IMR-90 (cell line): ENCODE measurements around the gene HCFC1R1. TPM values are rescaled to one million over a fixed set of nuclear protein-coding genes. Genes with fewer than 3 reads are reported as not detected.

Source experiments
- ATAC-seq: fragments of 200-7000 bp; cut with Tn5 transposase; 2 replicates; pipeline ENCODE4 v1.9.1; 2020; ENCODE audit warnings: low read depth, mild to moderate bottlenecking, moderate library complexity
- BruUV-seq: library from RNA; stranded (reverse); fragments of 400-500 nt; replicated peaks from 2 replicates; lab custom pipeline; 2021; lab: Mats Ljungman, UMichigan
- CTCF ChIA-PET: fragments of 300-600 bp; formaldehyde crosslinking; extraction: SDS; loops from one replicate; lab custom pipeline; 2021; ENCODE audit warnings: antibody characterized with exemption; lab: Yijun Ruan, JAX
- POLR2A ChIA-PET: fragments of 300-600 bp; sonication (Branson Sonifier 250); formaldehyde crosslinking; loops from one replicate; lab custom pipeline; 2022; ENCODE audit warnings: antibody characterized with exemption; ENCODE audit not compliant: unreplicated experiment; lab: Charles Lee
- DNase-seq: peaks from one replicate; pipeline ENCODE4 v3.0.0; 2013
- H2AFZ ChIP-seq: replicated peaks from 2 replicates; pipeline ENCODE3; 2013; ENCODE audit warnings: low read length, mild to moderate bottlenecking; ENCODE audit not compliant: poor library complexity
- H2AK5ac ChIP-seq: 2 replicates; pipeline ENCODE4 v1.6.1; 2013; ENCODE audit warnings: low read depth, low read length, inconsistent platforms
- H2AK9ac ChIP-seq: replicated peaks from 2 replicates; pipeline ENCODE3; 2013; ENCODE audit warnings: mild to moderate bottlenecking, low read depth, low read length, moderate library complexity; ENCODE audit not compliant: poor library complexity
- H2BK120ac ChIP-seq: 2 replicates; pipeline ENCODE4 v1.6.1; 2013; ENCODE audit warnings: low read depth, low read length, inconsistent platforms
- H2BK15ac ChIP-seq: 3 replicates; pipeline ENCODE4 v1.6.1; 2013; ENCODE audit warnings: low read depth, low read length, inconsistent platforms
- H2BK20ac ChIP-seq: 2 replicates; pipeline ENCODE4 v1.6.1; 2013; ENCODE audit warnings: low read depth, mild to moderate bottlenecking, inconsistent platforms, low read length, moderate library complexity
- H2BK5ac ChIP-seq: 2 replicates; pipeline ENCODE4 v1.6.1; 2013; ENCODE audit warnings: mild to moderate bottlenecking, low read depth, low read length, inconsistent platforms; ENCODE audit not compliant: poor library complexity, severe bottlenecking
- H3K14ac ChIP-seq: replicated peaks from 2 replicates; pipeline ENCODE4 v1.6.1; 2013; ENCODE audit warnings: low read depth, low read length, inconsistent platforms
- H3K18ac ChIP-seq: 2 replicates; pipeline ENCODE4 v1.6.1; 2013; ENCODE audit warnings: low read depth, low read length, control low read depth
- H3K23ac ChIP-seq: 2 replicates; pipeline ENCODE4 v1.6.1; 2013; ENCODE audit warnings: low read depth, low read length, inconsistent platforms
- H3K27ac ChIP-seq: 2 replicates; pipeline ENCODE4 v1.5.1; 2013; ENCODE audit warnings: mild to moderate bottlenecking, control low read depth, low read length; ENCODE audit not compliant: insufficient read depth
- H3K27me3 ChIP-seq: 2 replicates; pipeline ENCODE4 v1.6.1; 2013; ENCODE audit warnings: low read length; ENCODE audit not compliant: control insufficient read depth, insufficient read depth
- H3K36me3 ChIP-seq: 2 replicates; pipeline ENCODE4 v1.6.1; 2013; ENCODE audit warnings: low read length, mixed read lengths; ENCODE audit not compliant: control insufficient read depth, insufficient read depth
- H3K4ac ChIP-seq: 2 replicates; pipeline ENCODE4 v1.6.1; 2013; ENCODE audit warnings: low read depth, low read length, inconsistent platforms
- H3K4me1 ChIP-seq: 2 replicates; pipeline ENCODE4 v1.6.1; 2013; ENCODE audit warnings: low read length, mixed read lengths; ENCODE audit not compliant: control insufficient read depth, insufficient read depth
- H3K4me2 ChIP-seq: 2 replicates; pipeline ENCODE4 v1.6.1; 2013; ENCODE audit warnings: low read depth, mild to moderate bottlenecking, control low read depth, low read length, moderate library complexity
- H3K4me3 ChIP-seq: 2 replicates; pipeline ENCODE4 v1.5.1; 2013; ENCODE audit warnings: low read depth, mild to moderate bottlenecking, control low read depth, low read length, moderate library complexity; ENCODE audit not compliant: insufficient read depth
- H3K56ac ChIP-seq: 2 replicates; pipeline ENCODE4 v1.6.1; 2013; ENCODE audit warnings: low read length, inconsistent platforms; ENCODE audit not compliant: insufficient read depth; ENCODE audit errors: extremely low read depth
- H3K79me1 ChIP-seq, 2 experiments: 2 replicates each; pipeline ENCODE4 v1.6.1; 2013; ENCODE audit warnings: low read length in 2 of 2, inconsistent platforms in 1 of 2, low read depth in 1 of 2
- H3K9ac ChIP-seq: 2 replicates; pipeline ENCODE4 v1.6.1; 2013; ENCODE audit warnings: low read depth, low read length, control low read depth
- H3K9me1 ChIP-seq: 2 replicates; pipeline ENCODE4 v1.6.1; 2013; ENCODE audit warnings: low read length, inconsistent platforms; ENCODE audit not compliant: insufficient read depth
- H3K9me3 ChIP-seq: 2 replicates; pipeline ENCODE4 v1.6.1; 2013; ENCODE audit warnings: low read length; ENCODE audit not compliant: control insufficient read depth, insufficient read depth
- H4K20me1 ChIP-seq: 2 replicates; pipeline ENCODE4 v1.6.1; 2013; ENCODE audit warnings: low read length, inconsistent platforms; ENCODE audit not compliant: insufficient read depth
- H4K5ac ChIP-seq: 2 replicates; pipeline ENCODE4 v1.6.1; 2013; ENCODE audit warnings: mild to moderate bottlenecking, low read depth, low read length, control low read depth
- H4K8ac ChIP-seq, 2 experiments: 2 replicates each; pipeline ENCODE4 v1.6.1; 2013; ENCODE audit warnings: low read depth in 2 of 2, low read length in 2 of 2, control low read depth in 1 of 2, inconsistent platforms in 1 of 2
- H4K91ac ChIP-seq: 2 replicates; pipeline ENCODE4 v1.6.1; 2013; ENCODE audit warnings: low read depth, low read length, inconsistent platforms; ENCODE audit not compliant: insufficient read depth
- CHD1 ChIP-seq: IDR thresholded peaks from 2 replicates; pipeline ENCODE4 v1.6.1; 2012; ENCODE audit warnings: low read depth, low read length, improper control_type of control experiment
- CTCF ChIP-seq: conservative IDR thresholded peaks from 2 replicates; pipeline ENCODE4 v1.5.1; 2012; ENCODE audit warnings: mild to moderate bottlenecking, low read depth, low read length, improper control_type of control experiment
- POLR2A ChIP-seq: IDR thresholded peaks from 2 replicates; pipeline ENCODE4 v1.6.1; 2012; ENCODE audit warnings: mild to moderate bottlenecking, low read depth, low read length
- WGBS, 2 experiments: methylation state at CpG; one replicate each; pipeline versions ENCODE4 v1.1.5 to v1.1.7; 2013; ENCODE audit warnings: missing lambda C conversion rate in 2 of 2; ENCODE audit not compliant: insufficient read length in 1 of 2; ENCODE audit errors: extremely low coverage in 2 of 2; 5-methylcytosine and 5-hydroxymethylcytosine counted together
- dilution Hi-C: fragments of 300-500 bp; cut with HindIII; formaldehyde crosslinking; loops from one replicate; pipeline ENCODE4 v1.14.3; 2018; ENCODE audit warnings: low sequenced_read_pairs; ENCODE audit not compliant: unreplicated experiment
- in situ Hi-C: fragments of 300-500 bp; cut with MboI; formaldehyde crosslinking; loops from 3 replicates; pipeline ENCODE4 v1.14.3; 2019; ENCODE audit warnings: low sequenced_read_pairs, inconsistent platforms, mixed read lengths
- intact Hi-C: fragments of 100-400 bp; cut with micrococcal nuclease; formaldehyde crosslinking; loops from 2 replicates; pipeline ENCODE4 v1.10.0; 2022
- polyA plus RNA-seq, 3 experiments: library from polyadenylated mRNA; depleted of rRNA; stranded (reverse); fragments of >200 nt; gene quantifications; 2 replicates each; pipeline ENCODE4 v1.2.3, GENCODE V29; 2012; ENCODE audit warnings: low replicate concordance in 1 of 3
- total RNA-seq: library from RNA; depleted of rRNA; stranded (reverse); fragments of >200 nt; gene quantifications from 2 replicates; pipeline ENCODE4 v1.2.3, GENCODE V29; 2012

HCFC1R1 gene
- total and polyA plus RNA-seq, 2 of the 4 experiments (the other 2 are of a cell fraction): 7.2 to 57.9 TPM

- H3K79me1 ChIP-seq: peaks cover 0 to 19% of the 10 kb centered on the region in 2 experiments; a peak in 2 of 4 replicates
- WGBS, 2 experiments: 94% methylated on average over 9 of the region's 18 CpGs; no CpG with 5 or more reads in 1 of the 2 experiments
- no peak overlapping the region for H2BK5ac ChIP-seq
- no peak overlapping the region for H4K8ac ChIP-seq
- in situ Hi-C loops (no loop called here), intact Hi-C loops (no loop called here), dilution Hi-C loops (no loop called here)
- no peak overlapping the region for H2BK20ac ChIP-seq
- TF ChIP-seq CTCF (no peak), CHD1 (no peak), POLR2A (peak; percentile 53)
- H3K4me3 ChIP-seq: no peak overlapping the region
- no peak overlapping the region for H4K91ac ChIP-seq
- no peak overlapping the region for H3K27ac ChIP-seq
- peaks cover 22% of the 10 kb centered on the region for H3K36me3 ChIP-seq
- POLR2A ChIA-PET: interaction anchor here (0.6 to 0.7 kb wide), 2 partner anchors 16 to 40 kb away, joined by 3 to 7 read pairs; no protein-coding TSS in a partner anchor
- peak overlapping the region; percentile 68 for H2AK9ac ChIP-seq
- no peak overlapping the region for H3K9ac ChIP-seq
- H2AFZ ChIP-seq: no peak overlapping the region
- no peak overlapping the region for H3K4me2 ChIP-seq
- H3K9me3 ChIP-seq: no peaks in the 10 kb centered on the region
- no TSS peak for BruUV-seq
- no peak overlapping the region for H4K5ac ChIP-seq
- H3K4me1 ChIP-seq: peaks cover 9% of the 10 kb centered on the region
- no peak overlapping the region for H3K14ac ChIP-seq
- no peak overlapping the region for H2BK120ac ChIP-seq
- H3K9me1 ChIP-seq: no peaks in the 10 kb centered on the region
- DNase-seq: no peak
- H4K20me1 ChIP-seq: peaks cover 37% of the 10 kb centered on the region
- no peak overlapping the region for H3K56ac ChIP-seq
- no peak for ATAC-seq
- H2AK5ac ChIP-seq: no peak overlapping the region
- CTCF ChIA-PET: interaction anchor here (0.8 kb wide), 1 partner anchor 21 kb away, joined by 5 read pairs; no protein-coding TSS in a partner anchor
- H2BK15ac ChIP-seq: no peak overlapping the region
- no peak overlapping the region for H3K4ac ChIP-seq
- no peak overlapping the region for H3K23ac ChIP-seq
- H3K18ac ChIP-seq: no peak overlapping the region
- H3K27me3 ChIP-seq: peaks cover 12% of the 10 kb centered on the region; the same call in 1 of the 2 replicates
Measured at GRCh38 chr16:3025032-3026002, 1.6 kb upstream of the HCFC1R1 start.
